PFSK-1 (cell line): ENCODE measurements around the gene TBXA2R.

Experiments
- FOXP2 ChIP-seq: optimal IDR thresholded peaks from 2 replicates; pipeline ENCODE3; 2011; ENCODE audit warnings: borderline replicate concordance, control low read depth, inconsistent platforms; ENCODE audit not compliant: insufficient read depth; ENCODE audit errors: extremely low read length, extremely low read depth
- POLR2AphosphoS5 ChIP-seq: IDR thresholded peaks from 2 replicates; pipeline ENCODE4 v1.6.1; 2012; ENCODE audit warnings: low read depth, mild to moderate bottlenecking, control low read depth, low read length, moderate library complexity
- SIN3A ChIP-seq: IDR thresholded peaks from 2 replicates; pipeline ENCODE4 v1.6.1; 2012; ENCODE audit warnings: mild to moderate bottlenecking, low read length, moderate library complexity, borderline replicate concordance; ENCODE audit not compliant: insufficient read depth
- TAF1 ChIP-seq: IDR thresholded peaks from 2 replicates; pipeline ENCODE4 v1.6.1; 2012; ENCODE audit warnings: low read length, control low read depth, borderline replicate concordance; ENCODE audit not compliant: insufficient read depth
- TF ChIP-seq, protein P1 (sequence below), 2 experiments: IDR thresholded peaks; 2 replicates each; pipeline versions ENCODE4 v1.6.1 to v1.8.0; 2011 to 2012; ENCODE audit warnings: low read depth in 2 of 2, low read length in 2 of 2, control low read depth in 1 of 2, inconsistent platforms in 1 of 2, mild to moderate bottlenecking in 1 of 2, moderate library complexity in 1 of 2; ENCODE audit not compliant: insufficient read depth in 1 of 2

TBXA2R gene

DNA sequence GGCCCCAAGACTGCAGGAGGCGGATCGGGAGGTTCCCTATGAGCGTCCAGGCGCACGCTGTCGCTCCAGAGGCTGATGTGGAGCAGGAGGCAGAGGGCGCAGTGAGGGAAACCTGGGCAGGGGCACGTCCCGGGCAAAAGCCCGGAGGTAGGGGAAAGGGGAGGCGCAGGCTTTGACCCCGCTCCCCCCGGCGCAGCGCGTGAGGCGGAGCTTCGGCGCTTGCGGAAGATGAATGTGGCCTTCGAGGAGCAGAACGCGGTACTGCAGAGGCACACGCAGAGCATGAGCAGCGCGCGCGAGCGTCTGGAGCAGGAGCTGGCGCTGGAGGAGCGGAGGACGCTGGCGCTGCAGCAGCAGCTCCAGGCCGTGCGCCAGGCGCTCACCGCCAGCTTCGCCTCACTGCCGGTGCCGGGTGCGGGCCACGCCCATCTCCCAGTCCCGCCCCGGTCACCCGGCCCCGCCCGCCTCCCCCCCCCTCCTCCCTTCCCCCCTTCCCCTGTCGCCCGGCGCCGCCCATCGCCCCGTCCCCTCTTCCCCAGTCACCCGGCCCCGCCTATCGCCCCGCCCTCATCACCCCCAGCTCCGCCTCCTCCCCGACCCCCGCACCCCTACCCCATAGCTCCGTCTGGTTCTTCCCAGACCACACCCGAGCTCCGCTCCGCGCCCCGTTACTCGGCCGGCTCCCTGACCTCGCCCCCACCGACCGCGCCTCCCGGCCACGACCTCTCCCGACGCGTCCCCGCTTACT lies 29.8 kb downstream of the TBXA2R start:
- TF ChIP-seq, protein P1, sequence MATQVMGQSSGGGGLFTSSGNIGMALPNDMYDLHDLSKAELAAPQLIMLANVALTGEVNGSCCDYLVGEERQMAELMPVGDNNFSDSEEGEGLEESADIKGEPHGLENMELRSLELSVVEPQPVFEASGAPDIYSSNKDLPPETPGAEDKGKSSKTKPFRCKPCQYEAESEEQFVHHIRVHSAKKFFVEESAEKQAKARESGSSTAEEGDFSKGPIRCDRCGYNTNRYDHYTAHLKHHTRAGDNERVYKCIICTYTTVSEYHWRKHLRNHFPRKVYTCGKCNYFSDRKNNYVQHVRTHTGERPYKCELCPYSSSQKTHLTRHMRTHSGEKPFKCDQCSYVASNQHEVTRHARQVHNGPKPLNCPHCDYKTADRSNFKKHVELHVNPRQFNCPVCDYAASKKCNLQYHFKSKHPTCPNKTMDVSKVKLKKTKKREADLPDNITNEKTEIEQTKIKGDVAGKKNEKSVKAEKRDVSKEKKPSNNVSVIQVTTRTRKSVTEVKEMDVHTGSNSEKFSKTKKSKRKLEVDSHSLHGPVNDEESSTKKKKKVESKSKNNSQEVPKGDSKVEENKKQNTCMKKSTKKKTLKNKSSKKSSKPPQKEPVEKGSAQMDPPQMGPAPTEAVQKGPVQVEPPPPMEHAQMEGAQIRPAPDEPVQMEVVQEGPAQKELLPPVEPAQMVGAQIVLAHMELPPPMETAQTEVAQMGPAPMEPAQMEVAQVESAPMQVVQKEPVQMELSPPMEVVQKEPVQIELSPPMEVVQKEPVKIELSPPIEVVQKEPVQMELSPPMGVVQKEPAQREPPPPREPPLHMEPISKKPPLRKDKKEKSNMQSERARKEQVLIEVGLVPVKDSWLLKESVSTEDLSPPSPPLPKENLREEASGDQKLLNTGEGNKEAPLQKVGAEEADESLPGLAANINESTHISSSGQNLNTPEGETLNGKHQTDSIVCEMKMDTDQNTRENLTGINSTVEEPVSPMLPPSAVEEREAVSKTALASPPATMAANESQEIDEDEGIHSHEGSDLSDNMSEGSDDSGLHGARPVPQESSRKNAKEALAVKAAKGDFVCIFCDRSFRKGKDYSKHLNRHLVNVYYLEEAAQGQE (IDR thresholded peaks at IDR 0.05; ENCODE audit: insufficient read depth in 1 of 2, low read depth in 2 of 2, low read length in 2 of 2) = no peak
- no peak for TF ChIP-seq POLR2AphosphoS5
- no peak for TF ChIP-seq FOXP2
- TF ChIP-seq SIN3A = no peak
- TF ChIP-seq TAF1 = no peak

DNA sequence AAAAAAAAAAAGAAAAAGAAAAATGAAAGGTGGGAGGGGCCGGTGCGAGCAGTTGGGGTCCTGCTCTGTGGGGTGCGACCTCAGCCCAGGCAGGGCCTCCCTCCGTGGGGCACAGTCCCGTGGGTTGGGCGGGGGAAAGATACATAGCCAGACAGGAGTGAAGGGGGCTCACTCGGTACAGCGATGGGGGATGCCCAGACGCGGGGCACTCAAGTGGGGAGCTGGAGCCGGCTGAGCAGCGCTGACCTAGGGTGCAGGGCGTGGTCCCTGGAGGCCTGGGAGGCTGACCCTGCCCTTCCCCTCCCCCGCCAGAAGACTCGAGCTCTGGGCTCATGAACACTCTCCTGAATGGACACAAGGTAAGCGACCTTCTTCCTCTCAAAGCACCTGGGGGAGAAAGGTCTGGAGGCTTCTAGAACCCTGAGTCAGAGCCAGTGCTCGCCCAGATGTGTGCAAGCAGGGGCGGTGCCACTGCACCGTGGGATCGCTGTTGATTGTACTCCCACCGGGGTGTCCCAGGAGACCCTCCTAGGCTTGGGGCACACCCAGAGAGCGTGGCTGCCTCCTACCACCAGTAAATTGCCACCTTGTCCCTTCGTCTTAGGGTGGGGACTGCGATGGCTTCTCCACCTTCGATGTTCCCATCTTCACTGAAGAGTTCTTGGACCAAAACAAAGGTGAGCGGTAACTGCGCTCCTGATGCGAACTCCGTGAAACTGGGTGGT lies 30.6 kb downstream of the TBXA2R start:
- TF ChIP-seq TAF1 (no peak), FOXP2 (no peak), POLR2AphosphoS5 (no peak), SIN3A (no peak)
- TF ChIP-seq, protein P1 (IDR thresholded peaks at IDR 0.05; ENCODE audit: insufficient read depth in 1 of 2, low read depth in 2 of 2, low read length in 2 of 2) = no peak

DNA sequence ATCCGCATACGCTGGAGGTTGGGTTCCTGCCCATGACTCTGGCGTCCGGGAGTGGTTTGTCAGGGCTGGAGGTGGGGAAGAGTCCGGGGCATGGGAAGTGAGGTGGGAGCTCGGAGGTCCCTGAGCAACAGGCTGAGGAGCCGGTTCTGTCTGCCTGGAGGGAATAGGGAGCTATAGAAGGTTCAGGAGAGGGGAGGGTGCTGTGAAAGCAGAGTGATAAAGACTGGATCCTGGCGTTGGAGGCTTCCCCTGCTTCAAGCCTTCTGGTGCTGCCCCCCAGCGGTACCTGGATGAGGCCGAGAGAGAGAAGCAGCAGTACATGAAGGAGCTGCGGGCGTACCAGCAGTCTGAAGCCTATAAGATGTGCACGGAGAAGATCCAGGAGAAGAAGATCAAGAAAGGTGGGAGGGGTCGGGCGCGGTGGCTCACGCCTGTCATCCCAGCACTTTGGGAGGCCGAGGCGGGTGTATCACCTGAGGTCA lies 31.4 kb downstream of the TBXA2R start:
- TF ChIP-seq SIN3A (no peak), TAF1 (no peak), POLR2AphosphoS5 (no peak), FOXP2 (no peak)
- TF ChIP-seq, protein P1 (IDR thresholded peaks at IDR 0.05; ENCODE audit: insufficient read depth in 1 of 2, low read depth in 2 of 2, low read length in 2 of 2) = no peak

DNA sequence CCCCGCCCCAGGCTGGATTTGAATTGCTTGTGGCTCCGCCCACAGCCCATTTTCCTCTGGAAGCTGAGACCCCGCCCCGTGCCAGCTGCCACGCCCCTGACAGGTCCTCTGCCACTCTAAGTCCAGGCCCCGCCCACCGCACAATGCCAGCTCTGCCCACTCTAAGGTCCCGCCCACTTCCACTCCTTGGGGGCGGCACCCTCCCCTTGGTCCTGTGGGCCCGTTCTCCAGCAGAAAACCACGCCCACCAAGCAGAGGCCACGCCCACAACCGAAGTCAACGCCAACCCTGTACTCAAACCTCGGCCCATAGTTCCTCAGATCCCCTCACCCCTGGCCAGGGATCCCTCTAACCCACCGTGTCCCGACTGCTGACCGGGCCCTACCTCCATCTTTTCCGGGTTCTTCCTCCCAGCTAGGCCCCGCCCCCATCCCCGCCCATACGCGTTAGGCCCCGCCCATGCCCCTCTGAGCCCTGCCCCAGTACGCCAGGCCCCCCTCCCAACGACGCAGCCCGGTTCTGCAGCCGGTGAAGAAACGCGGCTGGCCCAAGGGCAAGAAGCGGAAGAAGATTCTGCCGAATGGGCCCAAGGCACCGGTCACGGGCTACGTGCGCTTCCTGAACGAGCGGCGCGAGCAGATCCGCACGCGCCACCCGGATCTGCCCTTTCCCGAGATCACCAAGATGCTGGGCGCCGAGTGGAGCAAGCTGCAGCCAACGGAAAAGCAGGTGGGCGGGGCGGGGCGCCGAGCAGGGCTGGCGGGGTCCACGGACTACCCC lies 32.6 kb downstream of the TBXA2R start:
- TF ChIP-seq TAF1 (no peak), SIN3A (no peak), POLR2AphosphoS5 (no peak; the same call in 1 of the 2 replicates)
- TF ChIP-seq, protein P1 (IDR thresholded peaks at IDR 0.05; ENCODE audit: insufficient read depth in 1 of 2, low read depth in 2 of 2, low read length in 2 of 2) = no peak
